ENCODE results near the gene LRMDA.

DNA sequence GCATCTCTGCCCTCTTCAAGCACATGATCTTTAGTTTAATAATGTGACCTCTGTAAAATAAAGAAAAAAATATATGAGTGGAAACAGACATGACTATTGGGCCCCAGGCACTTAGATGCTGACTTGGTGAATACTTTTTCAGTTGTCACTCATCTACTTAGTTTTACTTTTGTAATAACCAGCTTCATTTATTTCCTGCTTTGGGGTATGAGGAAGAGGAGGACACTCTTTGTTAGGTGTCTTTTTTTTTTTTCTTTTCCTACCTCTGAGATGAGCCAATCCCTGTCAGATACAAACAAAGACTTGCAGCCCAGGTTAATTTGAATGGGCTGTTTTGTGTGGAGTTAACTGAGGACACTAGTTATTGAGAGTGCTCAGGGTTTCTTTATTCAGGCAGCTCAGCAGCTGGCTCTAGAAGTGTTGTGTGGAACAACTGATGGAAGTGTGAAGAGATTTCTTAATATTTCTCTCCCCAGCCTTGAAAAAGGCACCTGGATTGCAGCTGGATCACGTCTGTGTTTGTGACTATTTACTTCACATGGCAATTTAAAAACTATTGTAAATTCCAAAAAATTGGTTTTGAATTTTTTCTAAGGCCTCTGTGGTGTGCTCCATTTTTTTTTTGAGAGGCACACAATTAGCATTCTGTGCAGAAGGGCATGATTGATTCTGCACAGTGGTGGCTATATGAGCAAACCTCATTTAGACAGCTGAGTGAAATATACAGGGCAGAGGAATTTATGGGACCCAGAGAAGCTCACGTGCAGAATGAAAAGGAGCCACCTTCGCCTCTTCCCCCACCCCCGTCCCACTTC lies 333.8 kb downstream of the LRMDA start:
- no peak for TF ChIP-seq POLR2AphosphoS5 (IDR thresholded peaks at IDR 0.05)
- TF ChIP-seq, protein P1, sequence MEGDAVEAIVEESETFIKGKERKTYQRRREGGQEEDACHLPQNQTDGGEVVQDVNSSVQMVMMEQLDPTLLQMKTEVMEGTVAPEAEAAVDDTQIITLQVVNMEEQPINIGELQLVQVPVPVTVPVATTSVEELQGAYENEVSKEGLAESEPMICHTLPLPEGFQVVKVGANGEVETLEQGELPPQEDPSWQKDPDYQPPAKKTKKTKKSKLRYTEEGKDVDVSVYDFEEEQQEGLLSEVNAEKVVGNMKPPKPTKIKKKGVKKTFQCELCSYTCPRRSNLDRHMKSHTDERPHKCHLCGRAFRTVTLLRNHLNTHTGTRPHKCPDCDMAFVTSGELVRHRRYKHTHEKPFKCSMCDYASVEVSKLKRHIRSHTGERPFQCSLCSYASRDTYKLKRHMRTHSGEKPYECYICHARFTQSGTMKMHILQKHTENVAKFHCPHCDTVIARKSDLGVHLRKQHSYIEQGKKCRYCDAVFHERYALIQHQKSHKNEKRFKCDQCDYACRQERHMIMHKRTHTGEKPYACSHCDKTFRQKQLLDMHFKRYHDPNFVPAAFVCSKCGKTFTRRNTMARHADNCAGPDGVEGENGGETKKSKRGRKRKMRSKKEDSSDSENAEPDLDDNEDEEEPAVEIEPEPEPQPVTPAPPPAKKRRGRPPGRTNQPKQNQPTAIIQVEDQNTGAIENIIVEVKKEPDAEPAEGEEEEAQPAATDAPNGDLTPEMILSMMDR (IDR thresholded peaks at IDR 0.05): no peak
